Panc1 (cell line): ENCODE results near the gene PLPP1.

Experiments used
- REST ChIP-seq, 2 experiments: IDR thresholded peaks; 2 replicates each; pipeline ENCODE4 v1.6.1; 2011 to 2012; ENCODE audit warnings: low read depth in 2 of 2, control low read depth in 1 of 2, low read length in 1 of 2, mild to moderate bottlenecking in 1 of 2, moderate library complexity in 1 of 2; ENCODE audit not compliant: insufficient read depth in 1 of 2
- TF ChIP-seq, protein P1 (sequence below): fragments of 450-650 bp; IDR thresholded peaks from 2 replicates; pipeline ENCODE4 v1.5.1; 2017; ENCODE audit warnings: mild to moderate bottlenecking

DNA sequence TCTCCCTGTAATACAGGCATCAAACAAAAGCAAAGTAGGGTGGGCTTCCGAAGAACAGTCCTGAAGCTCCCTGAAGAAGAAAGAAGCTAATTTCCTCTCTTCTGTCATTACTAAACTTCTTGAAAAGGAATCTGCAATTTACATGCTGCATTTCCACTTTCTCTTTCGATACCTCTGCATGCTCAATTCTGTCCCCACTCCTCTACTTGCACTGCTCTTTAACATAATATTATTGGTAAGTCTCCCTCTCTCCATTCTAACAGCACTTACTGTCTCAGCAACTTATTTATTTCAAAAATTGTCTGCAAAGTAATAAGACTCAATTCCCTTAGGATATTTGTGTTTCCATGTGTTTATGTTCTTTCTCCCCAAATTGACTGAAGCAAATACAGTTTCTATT, 3.9 kb upstream of the PLPP1 start:
- TF ChIP-seq REST (IDR thresholded peaks at IDR 0.05; ENCODE audit: insufficient read depth in 1 of 2, low read depth in 2 of 2, low read length in 1 of 2) = no peak
- TF ChIP-seq, protein P1, sequence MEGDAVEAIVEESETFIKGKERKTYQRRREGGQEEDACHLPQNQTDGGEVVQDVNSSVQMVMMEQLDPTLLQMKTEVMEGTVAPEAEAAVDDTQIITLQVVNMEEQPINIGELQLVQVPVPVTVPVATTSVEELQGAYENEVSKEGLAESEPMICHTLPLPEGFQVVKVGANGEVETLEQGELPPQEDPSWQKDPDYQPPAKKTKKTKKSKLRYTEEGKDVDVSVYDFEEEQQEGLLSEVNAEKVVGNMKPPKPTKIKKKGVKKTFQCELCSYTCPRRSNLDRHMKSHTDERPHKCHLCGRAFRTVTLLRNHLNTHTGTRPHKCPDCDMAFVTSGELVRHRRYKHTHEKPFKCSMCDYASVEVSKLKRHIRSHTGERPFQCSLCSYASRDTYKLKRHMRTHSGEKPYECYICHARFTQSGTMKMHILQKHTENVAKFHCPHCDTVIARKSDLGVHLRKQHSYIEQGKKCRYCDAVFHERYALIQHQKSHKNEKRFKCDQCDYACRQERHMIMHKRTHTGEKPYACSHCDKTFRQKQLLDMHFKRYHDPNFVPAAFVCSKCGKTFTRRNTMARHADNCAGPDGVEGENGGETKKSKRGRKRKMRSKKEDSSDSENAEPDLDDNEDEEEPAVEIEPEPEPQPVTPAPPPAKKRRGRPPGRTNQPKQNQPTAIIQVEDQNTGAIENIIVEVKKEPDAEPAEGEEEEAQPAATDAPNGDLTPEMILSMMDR = no peak
